NCI-H187 (cell line): ENCODE data around the gene CTNND1.
"Not testable (repeated sequence)": the region's sequence is repeated elsewhere in the genome, so short reads cannot be mapped to it uniquely, and the experiment has no call there.

Experiments used
- DNase-seq, 2 experiments: peaks; one replicate each; lab custom pipeline; 2025; lab: John Stamatoyannopoulos, UW

CTNND1 gene

GRCh38 chr11:57792870-57793269 lies 31.3 kb downstream of the CTNND1 start:
- no peak for DNase-seq

- DNase-seq, result no peak
These were observed 31.9 kb downstream of the CTNND1 start for GRCh38 chr11:57793351-57794115.

DNA sequence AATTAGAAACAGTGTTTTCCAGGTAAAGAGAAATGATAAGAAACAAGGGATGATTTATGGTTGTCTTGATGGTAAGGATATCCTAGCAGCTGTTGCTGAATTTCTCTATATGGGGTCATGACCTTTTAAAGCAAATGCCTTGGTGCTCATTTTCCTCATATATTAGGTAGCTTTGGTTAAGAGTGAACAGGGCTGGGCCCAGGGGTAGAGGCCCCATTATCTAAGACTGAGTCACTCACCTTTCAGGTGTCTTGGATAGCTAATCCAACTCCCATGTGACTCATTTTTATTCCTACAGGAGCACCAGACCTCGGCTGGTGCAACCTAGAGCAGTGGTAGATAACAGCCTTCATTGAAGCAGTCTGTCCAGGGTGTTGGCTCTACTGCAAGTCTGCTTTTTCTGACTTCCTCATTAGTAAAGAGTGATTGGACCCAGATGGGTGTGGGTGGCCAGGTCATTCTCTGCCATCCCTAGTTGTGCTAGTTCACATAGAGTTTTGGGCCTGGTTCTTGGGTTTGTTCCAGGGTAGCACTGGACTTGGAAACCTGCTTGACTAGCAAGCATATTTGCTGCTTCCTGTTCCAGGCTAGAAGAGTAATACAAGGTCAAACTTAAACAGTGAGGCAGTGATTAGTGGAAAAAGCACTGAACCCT lies 37.4 kb downstream of the CTNND1 start:
- DNase-seq, result no peak

GRCh38 chr11:57800444-57801182 lies 39.0 kb downstream of the CTNND1 start:
- DNase-seq, result peak; percentile 22 to 31

DNA sequence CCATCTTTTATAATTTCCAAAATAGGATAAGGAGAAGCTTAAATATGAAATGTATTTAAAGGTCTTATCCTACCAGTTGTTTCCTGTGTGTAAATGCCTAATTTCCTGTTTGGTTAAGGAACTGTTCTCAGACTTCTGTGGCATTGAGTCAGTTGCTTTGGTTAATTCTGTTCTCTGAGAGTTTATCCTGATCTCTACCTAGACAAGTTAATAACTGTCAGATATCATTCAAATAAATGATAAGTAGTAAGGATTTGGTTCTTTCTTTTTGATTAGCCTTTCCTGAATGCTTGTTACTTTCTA lies 39.5 kb downstream of the CTNND1 start:
- DNase-seq, result no peak

GRCh38 chr11:57802411-57802810 lies 40.8 kb downstream of the CTNND1 start:
- no peak for DNase-seq

DNA sequence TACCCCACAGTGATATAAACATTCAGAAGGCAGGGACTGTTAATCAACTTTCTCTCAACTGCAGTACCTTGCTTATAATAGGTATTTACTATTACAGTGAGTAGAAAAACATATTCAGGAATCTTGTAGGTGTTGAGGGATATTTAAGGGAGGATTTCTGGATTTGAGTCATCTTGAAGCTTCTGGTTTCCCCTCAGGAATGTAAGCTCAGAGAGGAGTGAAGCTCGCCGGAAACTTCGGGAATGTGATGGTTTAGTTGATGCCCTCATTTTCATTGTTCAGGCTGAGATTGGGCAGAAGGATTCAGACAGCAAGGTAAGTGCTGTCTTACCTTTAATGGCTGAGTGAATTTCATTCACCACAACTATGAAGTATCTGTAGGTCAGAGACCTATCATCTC lies 42.9 kb downstream of the CTNND1 start:
- DNase-seq, result no peak

GRCh38 chr11:57805780-57806179 lies 44.2 kb downstream of the CTNND1 start:
- DNase-seq, result no peak

- DNase-seq, result no peak
These were observed 51.0 kb downstream of the CTNND1 start for GRCh38 chr11:57812634-57813033.

- DNase-seq, result no peak
These were observed 53.9 kb downstream of the CTNND1 start for GRCh38 chr11:57815476-57815875.

GRCh38 chr11:57815877-57816276 lies 54.3 kb downstream of the CTNND1 start:
- DNase-seq, result no peak

DNA sequence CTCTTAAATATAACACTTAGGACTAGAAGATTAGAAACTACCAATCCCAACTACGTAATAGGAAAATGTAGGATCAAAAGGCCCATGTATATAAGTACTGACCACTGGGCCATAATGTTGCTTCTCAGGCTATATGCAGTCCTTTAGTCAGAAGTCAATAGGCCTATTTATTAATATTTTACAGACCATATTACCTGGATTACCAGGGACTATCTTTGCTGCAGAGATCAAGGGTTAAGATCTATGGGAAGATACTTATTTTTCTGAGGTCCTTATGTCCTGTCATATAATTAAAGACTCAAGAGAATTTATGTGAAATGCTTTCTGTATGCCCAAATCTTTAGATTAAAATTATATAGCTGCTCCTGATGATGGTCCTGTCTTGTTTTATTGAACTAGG lies 57.2 kb downstream of the CTNND1 start:
- DNase-seq, result no peak

DNA sequence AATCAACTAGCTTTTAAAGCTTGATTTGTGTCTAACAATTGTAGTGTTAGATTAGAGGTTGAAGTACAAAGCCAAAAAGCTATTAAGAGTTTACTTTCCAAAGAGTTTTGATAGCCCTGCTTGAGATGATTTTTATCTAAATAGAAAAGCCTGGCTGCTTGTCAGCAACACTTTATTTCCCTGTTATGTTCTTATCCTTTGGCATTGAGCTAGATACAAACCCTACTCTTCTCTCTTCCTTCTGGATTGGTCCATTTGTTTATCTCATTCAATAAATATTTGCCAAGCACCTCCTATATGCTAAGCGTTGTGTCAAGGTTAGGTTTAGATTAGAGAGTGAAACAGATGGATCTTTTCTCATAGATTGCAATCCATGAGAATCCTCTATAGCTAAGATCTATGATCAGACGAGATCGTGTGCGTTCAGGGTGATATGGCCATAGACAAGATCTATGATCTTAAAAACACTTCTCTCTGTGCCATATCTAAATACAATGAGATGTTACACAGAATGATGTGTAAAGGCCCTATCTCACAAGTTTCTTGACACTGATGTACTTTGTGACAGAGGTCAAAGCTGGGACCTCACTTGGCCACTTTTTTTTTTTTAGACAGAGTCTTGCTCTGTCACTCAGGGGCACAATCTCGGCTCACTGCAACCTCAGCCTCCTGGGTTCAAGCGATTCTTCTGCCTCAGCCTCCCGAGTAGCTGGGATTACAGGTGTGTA lies 57.8 kb downstream of the CTNND1 start:
- DNase-seq, result no peak

GRCh38 chr11:57823859-57824258 lies 62.3 kb downstream of the CTNND1 start:
- no peak for DNase-seq

DNA sequence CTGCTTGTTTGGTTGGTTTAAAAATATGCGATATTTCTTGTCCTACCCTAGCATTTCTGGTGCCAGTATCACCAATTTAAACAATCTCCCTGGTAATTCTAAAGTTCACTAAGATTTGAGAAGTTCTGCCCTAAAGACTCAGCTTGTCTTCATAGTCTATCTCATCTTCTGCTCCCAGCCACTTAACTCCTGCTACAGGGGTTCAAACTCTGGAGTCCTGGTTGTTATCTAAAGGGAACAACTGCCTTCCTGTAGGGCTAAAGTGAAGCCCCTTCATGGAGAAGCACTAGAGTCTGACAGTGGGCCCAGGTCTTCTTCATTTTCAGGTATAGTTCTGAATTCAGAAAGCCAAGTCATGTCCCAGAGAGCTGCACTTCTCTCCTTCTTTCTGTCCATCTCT lies 73.2 kb downstream of the CTNND1 start:
- DNase-seq, result no peak

DNA sequence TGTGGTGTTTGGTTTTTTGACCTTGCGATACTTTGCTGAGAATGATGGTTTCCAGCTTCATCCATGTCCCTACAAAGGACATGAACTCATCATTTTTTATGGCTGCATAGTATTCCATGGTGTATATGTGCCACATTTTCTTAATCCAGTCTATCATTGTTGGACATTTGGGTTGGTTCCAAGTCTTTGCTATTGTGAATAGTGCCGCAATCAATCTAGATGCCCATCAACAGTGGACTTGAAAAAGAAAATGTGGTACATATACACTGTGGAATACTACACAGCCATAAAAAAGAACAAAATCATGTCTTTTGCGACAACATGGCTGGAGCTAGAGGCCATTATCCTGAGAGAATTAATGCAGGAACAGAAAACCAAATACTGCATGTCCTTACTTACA lies 77.0 kb downstream of the CTNND1 start:
- not testable (repeated sequence) for DNase-seq

- DNase-seq, result no peak
These were observed 81.3 kb downstream of the CTNND1 start for GRCh38 chr11:57842873-57843272.

- no peak for DNase-seq
These were observed 106.4 kb downstream of the CTNND1 start for GRCh38 chr11:57867966-57868365.

DNA sequence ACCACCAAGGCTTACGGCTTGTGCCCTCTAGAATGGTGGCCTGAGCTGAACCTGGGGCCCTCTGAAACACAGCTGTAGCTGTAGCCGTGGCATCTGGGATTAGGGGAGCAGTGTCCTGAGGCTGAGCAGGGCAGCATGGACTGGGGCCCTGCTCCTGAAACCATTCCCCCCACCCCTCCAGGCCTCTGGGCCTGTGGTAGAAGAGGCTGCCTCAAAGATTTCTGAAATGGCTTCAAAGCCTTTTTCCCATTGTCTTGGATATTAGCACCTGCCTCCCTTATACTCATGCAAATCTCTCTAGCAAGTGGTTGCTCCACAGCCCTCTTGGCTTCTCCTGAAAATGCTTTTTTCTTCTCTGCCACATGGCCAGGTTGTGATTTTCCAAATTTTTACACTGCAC lies 106.9 kb downstream of the CTNND1 start:
- no peak for DNase-seq
